HG02642 (cell line): ENCODE results near the gene MICAL2.

Source experiments
- ATAC-seq: cut with Tn5 transposase; IDR thresholded peaks from one replicate; pipeline ENCODE4 v1.9.1; 2021; ENCODE audit warnings: mild to moderate bottlenecking; ENCODE audit not compliant: unreplicated experiment, poor library complexity

Gene MICAL2

GRCh38 chr11:12290477-12290922 lies 180.1 kb downstream of the MICAL2 start:
- no peak for ATAC-seq

GRCh38 chr11:12291313-12291712 lies 180.9 kb downstream of the MICAL2 start:
- ATAC-seq: no peak

- ATAC-seq: no peak
Observed at GRCh38 chr11:12291766-12292165, 181.4 kb downstream of the MICAL2 start.

GRCh38 chr11:12292766-12293165 lies 182.4 kb downstream of the MICAL2 start:
- no peak for ATAC-seq

- ATAC-seq: no peak
Observed at GRCh38 chr11:12293486-12293885, 183.1 kb downstream of the MICAL2 start.

- ATAC-seq: no peak
Observed at GRCh38 chr11:12294613-12295012, 184.2 kb downstream of the MICAL2 start.

- no peak for ATAC-seq
Observed at GRCh38 chr11:12295943-12296342, 185.6 kb downstream of the MICAL2 start.

GRCh38 chr11:12298610-12299009 lies 188.2 kb downstream of the MICAL2 start:
- no peak for ATAC-seq

- no peak for ATAC-seq
Observed at GRCh38 chr11:12301379-12301778, 191.0 kb downstream of the MICAL2 start.

GRCh38 chr11:12303421-12304149 lies 193.2 kb downstream of the MICAL2 start:
- no peak for ATAC-seq

- no peak for ATAC-seq
Observed at GRCh38 chr11:12306830-12307229, 196.4 kb downstream of the MICAL2 start.

GRCh38 chr11:12312132-12312531 lies 201.7 kb downstream of the MICAL2 start:
- no peak for ATAC-seq
